ENCODE measurements around the gene KRTAP4-4.
"Not testable (repeated sequence)": the region's sequence is repeated elsewhere in the genome, so short reads cannot be mapped to it uniquely, and the experiment has no call there.

Gene KRTAP4-4

DNA sequence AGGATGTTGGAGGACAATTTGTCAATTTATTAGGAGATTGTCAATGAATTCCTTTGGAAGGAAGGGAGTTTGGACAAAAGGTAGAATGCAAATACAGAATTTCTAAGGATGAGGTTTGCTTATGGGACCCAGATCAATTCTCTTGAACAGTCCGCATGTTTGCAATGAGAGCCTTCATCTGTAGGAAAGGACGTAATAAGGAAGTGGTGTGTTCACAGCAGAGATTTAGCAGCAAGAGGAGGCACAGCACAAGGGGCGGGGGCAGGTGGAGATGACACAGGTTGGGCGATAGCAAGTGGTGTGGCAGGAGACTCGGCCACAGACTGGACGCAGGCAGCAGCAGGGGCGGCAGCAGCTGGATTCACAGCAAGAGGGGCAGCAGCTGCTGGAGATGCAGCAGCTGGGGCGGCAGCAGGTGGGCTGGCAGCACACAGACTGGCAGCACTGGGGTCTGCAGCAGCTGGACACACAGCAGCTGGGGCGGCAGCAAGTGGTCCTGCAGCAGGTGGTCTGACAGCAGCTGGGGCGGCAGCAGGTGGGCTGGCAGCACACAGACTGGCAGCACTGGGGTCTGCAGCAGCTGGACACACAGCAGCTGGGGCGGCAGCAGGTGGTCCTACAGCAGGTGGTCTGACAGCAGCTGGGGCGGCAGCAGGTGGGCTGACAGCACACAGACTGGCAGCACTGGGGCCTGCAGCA lies 37.1 kb downstream of the KRTAP4-4 start:
- not testable (repeated sequence) for H3K27me3 ChIP-seq (ENCODE audit: insufficient read depth, poor library complexity, severe bottlenecking); H3K27ac ChIP-seq (replicated peaks)
- TF ChIP-seq SPI1 (IDR thresholded peaks at IDR 0.05; ENCODE audit: borderline replicate concordance, low read depth), result 0 out of 2 replicates have a peak, but pooled peaks have one; percentile 11

GRCh38 chr17:41121742-41122141 lies 38.8 kb downstream of the KRTAP4-4 start:
- Histone ChIP-seq H3K27me3 (ENCODE audit: insufficient read depth, poor library complexity, severe bottlenecking) (no peaks in the 10 kb centered on the region), H3K27ac (replicated peaks) (no peak overlapping the region), H3K4me3 (replicated peaks; ENCODE audit: insufficient read depth, low read length) (no peak overlapping the region)
- no peak for DNase-seq (ENCODE audit: low read depth in 1 of 2, low spot score in 1 of 2)
- TF ChIP-seq POLR2AphosphoS5 (IDR thresholded peaks at IDR 0.05; ENCODE audit: low read depth) (no peak), GABPA (IDR thresholded peaks at IDR 0.05; ENCODE audit: low read depth) (no peak)
- TF ChIP-seq, protein P1, sequence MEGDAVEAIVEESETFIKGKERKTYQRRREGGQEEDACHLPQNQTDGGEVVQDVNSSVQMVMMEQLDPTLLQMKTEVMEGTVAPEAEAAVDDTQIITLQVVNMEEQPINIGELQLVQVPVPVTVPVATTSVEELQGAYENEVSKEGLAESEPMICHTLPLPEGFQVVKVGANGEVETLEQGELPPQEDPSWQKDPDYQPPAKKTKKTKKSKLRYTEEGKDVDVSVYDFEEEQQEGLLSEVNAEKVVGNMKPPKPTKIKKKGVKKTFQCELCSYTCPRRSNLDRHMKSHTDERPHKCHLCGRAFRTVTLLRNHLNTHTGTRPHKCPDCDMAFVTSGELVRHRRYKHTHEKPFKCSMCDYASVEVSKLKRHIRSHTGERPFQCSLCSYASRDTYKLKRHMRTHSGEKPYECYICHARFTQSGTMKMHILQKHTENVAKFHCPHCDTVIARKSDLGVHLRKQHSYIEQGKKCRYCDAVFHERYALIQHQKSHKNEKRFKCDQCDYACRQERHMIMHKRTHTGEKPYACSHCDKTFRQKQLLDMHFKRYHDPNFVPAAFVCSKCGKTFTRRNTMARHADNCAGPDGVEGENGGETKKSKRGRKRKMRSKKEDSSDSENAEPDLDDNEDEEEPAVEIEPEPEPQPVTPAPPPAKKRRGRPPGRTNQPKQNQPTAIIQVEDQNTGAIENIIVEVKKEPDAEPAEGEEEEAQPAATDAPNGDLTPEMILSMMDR (IDR thresholded peaks at IDR 0.05; ENCODE audit: insufficient read depth, low read length), result no peak

More for the DNA sequence above, 37.1 kb downstream of the KRTAP4-4 start:
- DNase-seq (ENCODE audit: low read depth in 1 of 2, low spot score in 1 of 2); H3K4me3 ChIP-seq (replicated peaks; ENCODE audit: insufficient read depth, low read length): not testable (repeated sequence)

- H3K27me3 ChIP-seq (ENCODE audit: insufficient read depth, poor library complexity, severe bottlenecking); H3K4me3 ChIP-seq (replicated peaks; ENCODE audit: insufficient read depth, low read length): not testable (repeated sequence)
- TF ChIP-seq POLR2AphosphoS5 (IDR thresholded peaks at IDR 0.05; ENCODE audit: low read depth), result peak; percentile 39; the same call in 1 of the 2 replicates
- peak; percentile 93 for TF ChIP-seq SPI1 (IDR thresholded peaks at IDR 0.05; ENCODE audit: borderline replicate concordance, low read depth)
- H3K27ac ChIP-seq (replicated peaks), result peak overlapping the region; percentile 75
- peak in 1 of 2 experiments; percentile 68 for DNase-seq (ENCODE audit: low read depth in 1 of 2, low spot score in 1 of 2)
Observed at GRCh38 chr17:41119696-41120690, 40.6 kb downstream of the KRTAP4-4 start.

GRCh38 chr17:41118721-41119120 lies 41.8 kb downstream of the KRTAP4-4 start:
- H3K27ac ChIP-seq (replicated peaks), result no peak overlapping the region
- H3K4me3 ChIP-seq (replicated peaks; ENCODE audit: insufficient read depth, low read length), result no peak overlapping the region
- DNase-seq (ENCODE audit: low read depth in 1 of 2, low spot score in 1 of 2), result no peak
- H3K27me3 ChIP-seq (ENCODE audit: insufficient read depth, poor library complexity, severe bottlenecking), result no peaks in the 10 kb centered on the region
- TF ChIP-seq POLR2AphosphoS5 (IDR thresholded peaks at IDR 0.05; ENCODE audit: low read depth) (no peak), GABPA (IDR thresholded peaks at IDR 0.05; ENCODE audit: low read depth) (no peak), REST (IDR thresholded peaks at IDR 0.05; ENCODE audit: insufficient replicate concordance, low read depth) (no peak), SPI1 (IDR thresholded peaks at IDR 0.05; ENCODE audit: borderline replicate concordance, low read depth) (no peak)
- TF ChIP-seq, protein P1 (IDR thresholded peaks at IDR 0.05; ENCODE audit: insufficient read depth, low read length), result no peak

- not testable (repeated sequence) for H3K27me3 ChIP-seq (ENCODE audit: insufficient read depth, poor library complexity, severe bottlenecking); H3K4me3 ChIP-seq (replicated peaks; ENCODE audit: insufficient read depth, low read length); DNase-seq (ENCODE audit: low read depth in 1 of 2, low spot score in 1 of 2); H3K27ac ChIP-seq (replicated peaks)
Observed at GRCh38 chr17:41117846-41118386, 42.6 kb downstream of the KRTAP4-4 start, which contains the start of gene KRTAP4-11. Gene KRTAP4-11, minus strand, starts transcription at chr17:41118373. Its CDS starts 58 bp downstream, at chr17:41118315.

Measured in HL-60 (cell line).